Measurements from ENCODE around the gene PRDM11.
A peak's percentile ranks its signal among the peaks of the same experiment; 100 is the strongest.

The PRDM11 gene

GRCh38 chr11:45142241-45143055 lies 4.0 kb upstream of the PRDM11 start:
- DNase-seq, result no peak

GRCh38 chr11:45143494-45143893 lies 2.9 kb upstream of the PRDM11 start:
- DNase-seq, result no peak

- no peak for DNase-seq
These were observed 2.0 kb upstream of the PRDM11 start for GRCh38 chr11:45144126-45145082.

GRCh38 chr11:45145083-45145378 lies 1.4 kb upstream of the PRDM11 start:
- DNase-seq, result no peak

- no peak for DNase-seq
These were observed 914 bp upstream of the PRDM11 start for GRCh38 chr11:45145379-45146071.

GRCh38 chr11:45147017-45147728 lies 734 bp downstream of the PRDM11 start:
- peak; percentile 94 for DNase-seq

- DNase-seq, result no peak
These were observed 1.6 kb downstream of the PRDM11 start for GRCh38 chr11:45147891-45148675.

GRCh38 chr11:45149483-45150056 lies 3.1 kb downstream of the PRDM11 start:
- no peak for DNase-seq

GRCh38 chr11:45150301-45150700 lies 3.9 kb downstream of the PRDM11 start:
- no peak for DNase-seq

- DNase-seq, result no peak
These were observed 4.5 kb downstream of the PRDM11 start for GRCh38 chr11:45150943-45151342.

GRCh38 chr11:45151362-45151982 lies 5.0 kb downstream of the PRDM11 start:
- DNase-seq, result no peak

GRCh38 chr11:45152740-45153595 lies 6.5 kb downstream of the PRDM11 start:
- no peak for DNase-seq

- DNase-seq, result no peak
These were observed 7.8 kb downstream of the PRDM11 start for GRCh38 chr11:45154276-45154675.

- no peak for DNase-seq
These were observed 8.7 kb downstream of the PRDM11 start for GRCh38 chr11:45155058-45155551.

- DNase-seq, result no peak
These were observed 9.3 kb downstream of the PRDM11 start for GRCh38 chr11:45155627-45156180.

- DNase-seq, result no peak
These were observed 9.8 kb downstream of the PRDM11 start for GRCh38 chr11:45156201-45156600.

- DNase-seq, result no peak
These were observed 10.3 kb downstream of the PRDM11 start for GRCh38 chr11:45156741-45157140.

- no peak for DNase-seq
These were observed 11.1 kb downstream of the PRDM11 start for GRCh38 chr11:45157247-45158209.
